Esophagus squamous epithelium (tissue), 4 donors: ENCODE measurements around the gene MRC1.

ENCODE experiments used
- POLR2A ChIP-seq, 4 donors: fragments of 450-650 bp; IDR thresholded peaks; one replicate each; pipeline ENCODE4 v1.6.1; 2017; ENCODE audit warnings: antibody characterized with exemption in 4 of 4, mild to moderate bottlenecking in 4 of 4, moderate library complexity in 3 of 4
- TF ChIP-seq, protein P1 (sequence below), 6 experiments: fragments of 450-650 bp in 4 of 6; fragments of 200-600 bp in 2 of 6; sonication (generic) in 2 of 6; IDR thresholded peaks; one replicate each; pipeline ENCODE4 v1.5.1; 2016 to 2019; ENCODE audit warnings: antibody characterized with exemption in 6 of 6, mild to moderate bottlenecking in 4 of 6, moderate library complexity in 4 of 6

- TF ChIP-seq, protein P1, sequence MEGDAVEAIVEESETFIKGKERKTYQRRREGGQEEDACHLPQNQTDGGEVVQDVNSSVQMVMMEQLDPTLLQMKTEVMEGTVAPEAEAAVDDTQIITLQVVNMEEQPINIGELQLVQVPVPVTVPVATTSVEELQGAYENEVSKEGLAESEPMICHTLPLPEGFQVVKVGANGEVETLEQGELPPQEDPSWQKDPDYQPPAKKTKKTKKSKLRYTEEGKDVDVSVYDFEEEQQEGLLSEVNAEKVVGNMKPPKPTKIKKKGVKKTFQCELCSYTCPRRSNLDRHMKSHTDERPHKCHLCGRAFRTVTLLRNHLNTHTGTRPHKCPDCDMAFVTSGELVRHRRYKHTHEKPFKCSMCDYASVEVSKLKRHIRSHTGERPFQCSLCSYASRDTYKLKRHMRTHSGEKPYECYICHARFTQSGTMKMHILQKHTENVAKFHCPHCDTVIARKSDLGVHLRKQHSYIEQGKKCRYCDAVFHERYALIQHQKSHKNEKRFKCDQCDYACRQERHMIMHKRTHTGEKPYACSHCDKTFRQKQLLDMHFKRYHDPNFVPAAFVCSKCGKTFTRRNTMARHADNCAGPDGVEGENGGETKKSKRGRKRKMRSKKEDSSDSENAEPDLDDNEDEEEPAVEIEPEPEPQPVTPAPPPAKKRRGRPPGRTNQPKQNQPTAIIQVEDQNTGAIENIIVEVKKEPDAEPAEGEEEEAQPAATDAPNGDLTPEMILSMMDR (IDR thresholded peaks at IDR 0.05), result no peak
- TF ChIP-seq POLR2A (IDR thresholded peaks at IDR 0.05), result no peak
Measured at GRCh38 chr10:17877121-17877520, 68.0 kb downstream of the MRC1 start.
